ENCODE results near the gene AKT1S1.

GRCh38 chr19:49869484-49870308 lies 7.5 kb downstream of the AKT1S1 start:
- peak in 1 of 3 experiments; percentile 15 for TF ChIP-seq CTCF (IDR thresholded peaks at IDR 0.05)
- TF ChIP-seq EP300 (IDR thresholded peaks at IDR 0.05): no peak
- peak; percentile 36 for TF ChIP-seq POLR2A (IDR thresholded peaks at IDR 0.05; ENCODE audit: low read depth)

Data from esophagus muscularis mucosa (tissue), 4 donors.